ENCODE data around the gene SUPT6H.
A peak's percentile ranks its signal among the peaks of the same experiment; 100 is the strongest.

Gene SUPT6H

GRCh38 chr17:28749516-28750177 is 87.6 kb downstream of the SUPT6H start:
- FAIRE-seq (no peak), DNase-seq (ENCODE audit: insufficient read length) (no peak)
- TF ChIP-seq TAF1 (IDR thresholded peaks at IDR 0.05; ENCODE audit: borderline replicate concordance, low read depth, low read length) (no peak), POLR2AphosphoS5 (IDR thresholded peaks at IDR 0.05; ENCODE audit: low read depth, low read length) (no peak; the same call in 1 of the 2 replicates), POLR2A (IDR thresholded peaks at IDR 0.05; ENCODE audit: low read depth, low read length) (no peak)

GRCh38 chr17:28750178-28751047 is 88.4 kb downstream of the SUPT6H start:
- TF ChIP-seq POLR2A (IDR thresholded peaks at IDR 0.05; ENCODE audit: low read depth, low read length) (peak; percentile 42; the same call in 1 of the 2 replicates), POLR2AphosphoS5 (IDR thresholded peaks at IDR 0.05; ENCODE audit: low read depth, low read length) (peak; percentile 67; the same call in 1 of the 2 replicates), TAF1 (IDR thresholded peaks at IDR 0.05; ENCODE audit: borderline replicate concordance, low read depth, low read length) (no peak)
- DNase-seq (ENCODE audit: insufficient read length) (peak; percentile 62), FAIRE-seq (peak; percentile 82)

- no peak for FAIRE-seq
- no peak for DNase-seq (ENCODE audit: insufficient read length)
- TF ChIP-seq TAF1 (IDR thresholded peaks at IDR 0.05; ENCODE audit: borderline replicate concordance, low read depth, low read length) (no peak), POLR2AphosphoS5 (IDR thresholded peaks at IDR 0.05; ENCODE audit: low read depth, low read length) (peak; percentile 30)
These were observed 89.8 kb downstream of the SUPT6H start for GRCh38 chr17:28751600-28752366.

All from GM12892 (cell line).